Hippocampal formation (tissue), 2 donors: ENCODE measurements around the gene GNPTG.

Source experiments
- DNase-seq, 2 donors: peaks; one replicate each; lab custom pipeline; 2025; lab: John Stamatoyannopoulos, UW

Gene GNPTG

GRCh38 chr16:1394367-1394951, 42.7 kb downstream of the GNPTG start:
- no peak for DNase-seq

GRCh38 chr16:1395444-1396031, 43.8 kb downstream of the GNPTG start:
- DNase-seq = no peak

GRCh38 chr16:1397779-1398178, 46.0 kb downstream of the GNPTG start:
- no peak for DNase-seq

GRCh38 chr16:1398351-1398750, 46.6 kb downstream of the GNPTG start:
- no peak for DNase-seq

GRCh38 chr16:1398826-1399581, 47.3 kb downstream of the GNPTG start:
- DNase-seq = no peak

GRCh38 chr16:1401061-1401757, 49.5 kb downstream of the GNPTG start:
- no peak for DNase-seq

GRCh38 chr16:1401758-1402154, 50.0 kb downstream of the GNPTG start:
- DNase-seq = no peak

- DNase-seq = no peak
Measured at GRCh38 chr16:1403036-1403435, 51.3 kb downstream of the GNPTG start.

- DNase-seq = no peak
Measured at GRCh38 chr16:1403733-1404132, 52.0 kb downstream of the GNPTG start.

- no peak for DNase-seq
Measured at GRCh38 chr16:1407753-1408152, 56.0 kb downstream of the GNPTG start.

- peak; percentile 71 to 95 for DNase-seq
Measured at GRCh38 chr16:1408171-1408837, 56.6 kb downstream of the GNPTG start.

- DNase-seq = no peak
Measured at GRCh38 chr16:1412847-1413246, 61.1 kb downstream of the GNPTG start.
